Dendritic cell treated with granulocyte-macrophage colony-stimulating factor and Interleukin-4, amounts not matched to agents 40 ng/mL and 50 ng/mL, for 4 days (primary cell): Measurements from ENCODE around the gene COBLL1.

ENCODE experiments used
- H3K27ac Mint-ChIP-seq: one replicate; pipeline ENCODE4 v1.8.0; 2022; ENCODE audit warnings: mild to moderate bottlenecking, mixed read lengths
- H3K27me3 Mint-ChIP-seq: one replicate; pipeline ENCODE4 v1.8.0; 2022; ENCODE audit warnings: mild to moderate bottlenecking, mixed read lengths
- H3K36me3 Mint-ChIP-seq: one replicate; pipeline ENCODE4 v1.8.0; 2022; ENCODE audit warnings: low read depth, mixed read lengths
- H3K4me1 Mint-ChIP-seq: one replicate; pipeline ENCODE4 v1.8.0; 2022; ENCODE audit warnings: low read depth, mixed read lengths
- H3K4me3 Mint-ChIP-seq: one replicate; pipeline ENCODE4 v1.8.0; 2022; ENCODE audit warnings: mild to moderate bottlenecking, moderate library complexity, mixed read lengths
- H3K9me3 Mint-ChIP-seq: one replicate; pipeline ENCODE4 v1.8.0; 2022; ENCODE audit warnings: mixed read lengths
- intact Hi-C: fragments of 100-400 bp; cut with micrococcal nuclease; formaldehyde crosslinking; loops from one replicate; pipeline ENCODE4 v1.15.0; 2022

COBLL1 gene

DNA sequence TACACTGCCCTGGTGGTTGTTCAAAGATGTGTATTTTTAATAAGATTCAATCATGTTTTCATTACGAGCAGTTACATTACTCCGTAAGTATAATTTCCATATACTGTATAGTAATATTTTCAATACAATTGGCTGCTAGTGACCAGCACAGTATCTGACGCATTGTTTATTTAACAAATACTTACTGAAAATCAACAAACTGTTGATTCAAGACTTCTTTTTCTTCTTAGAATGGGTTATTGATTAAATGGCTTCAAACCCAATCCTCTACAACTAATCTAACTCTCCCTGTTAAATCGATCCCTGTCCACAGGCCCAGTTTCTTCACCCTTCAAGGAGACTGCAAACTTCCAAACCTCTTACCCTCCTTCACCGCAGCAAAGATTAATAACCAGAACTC, 18.5 kb downstream of the COBLL1 start:
- intact Hi-C loops, result no loop called here
- H3K27ac Mint-ChIP-seq, result no peak overlapping the region
- no peaks in the 10 kb centered on the region for H3K36me3 Mint-ChIP-seq
- H3K27me3 Mint-ChIP-seq, result no peaks in the 10 kb centered on the region
- no peaks in the 10 kb centered on the region for H3K9me3 Mint-ChIP-seq
- no peaks in the 10 kb centered on the region for H3K4me1 Mint-ChIP-seq
- no peak overlapping the region for H3K4me3 Mint-ChIP-seq

DNA sequence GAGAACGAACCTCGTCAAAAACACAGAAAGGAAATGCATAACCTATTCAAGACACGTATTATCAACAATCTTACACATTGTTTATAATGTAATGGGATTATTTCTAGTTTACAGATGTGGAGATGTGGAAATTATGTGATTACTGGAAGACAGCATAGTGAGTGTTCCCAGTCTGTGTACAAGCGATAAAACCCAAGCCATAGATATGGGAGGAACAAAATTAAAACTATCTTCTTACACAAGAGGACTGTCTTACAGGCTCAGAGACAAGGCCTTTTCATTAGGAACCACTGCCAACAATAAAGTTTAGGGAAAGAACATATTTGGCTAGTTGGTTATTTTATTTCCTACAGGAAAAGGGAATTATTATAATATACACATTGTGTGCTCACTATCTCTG, 20.3 kb downstream of the COBLL1 start:
- intact Hi-C loops, result no loop called here
- Mint-ChIP-seq H3K4me3 (no peak overlapping the region), H3K27ac (no peak overlapping the region), H3K4me1 (no peaks in the 10 kb centered on the region), H3K36me3 (no peaks in the 10 kb centered on the region), H3K9me3 (no peaks in the 10 kb centered on the region), H3K27me3 (no peaks in the 10 kb centered on the region)

DNA sequence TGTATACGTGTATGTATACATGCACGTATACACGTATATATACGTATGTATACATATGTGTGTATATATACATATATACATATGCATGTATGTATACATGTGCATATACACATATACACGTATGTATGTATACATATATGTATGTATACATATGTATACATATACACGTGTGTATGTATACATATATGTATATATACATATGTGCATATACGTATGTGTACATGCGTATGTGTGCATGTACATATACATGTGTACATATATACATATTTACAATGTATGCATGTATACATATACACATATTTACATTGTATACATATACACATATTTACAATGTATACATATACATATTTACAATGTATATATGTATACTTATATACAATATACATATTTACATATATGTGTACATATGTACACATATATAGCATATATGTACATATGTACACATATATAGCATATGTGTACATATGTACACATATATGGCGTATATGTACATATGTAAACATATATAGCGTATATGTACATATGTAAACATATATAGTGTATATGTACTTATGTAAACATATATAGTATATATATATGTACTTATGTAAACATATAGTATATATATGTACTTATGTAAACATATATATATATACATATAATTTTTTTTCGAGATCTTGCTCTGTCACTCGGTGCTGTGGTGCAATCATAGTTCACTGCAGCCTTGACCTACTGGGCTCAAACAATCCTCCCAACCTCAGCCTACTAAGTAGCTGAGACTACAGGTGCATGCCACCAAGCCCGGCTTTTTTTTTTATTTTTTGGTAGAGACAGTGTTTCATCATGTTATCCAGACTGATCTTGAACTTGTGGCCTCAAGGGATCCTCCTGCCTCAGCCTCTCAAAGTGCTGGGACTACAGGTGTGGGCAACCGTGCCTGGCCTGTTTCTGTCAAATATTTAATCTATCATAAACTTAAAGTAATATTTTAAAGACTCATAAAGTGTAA, 23.2 kb downstream of the COBLL1 start:
- Mint-ChIP-seq H3K4me3 (no peak overlapping the region), H3K27me3 (no peaks in the 10 kb centered on the region), H3K36me3 (no peaks in the 10 kb centered on the region), H3K27ac (no peak overlapping the region), H3K9me3 (no peaks in the 10 kb centered on the region), H3K4me1 (no peaks in the 10 kb centered on the region)
- intact Hi-C loops, result no loop called here

DNA sequence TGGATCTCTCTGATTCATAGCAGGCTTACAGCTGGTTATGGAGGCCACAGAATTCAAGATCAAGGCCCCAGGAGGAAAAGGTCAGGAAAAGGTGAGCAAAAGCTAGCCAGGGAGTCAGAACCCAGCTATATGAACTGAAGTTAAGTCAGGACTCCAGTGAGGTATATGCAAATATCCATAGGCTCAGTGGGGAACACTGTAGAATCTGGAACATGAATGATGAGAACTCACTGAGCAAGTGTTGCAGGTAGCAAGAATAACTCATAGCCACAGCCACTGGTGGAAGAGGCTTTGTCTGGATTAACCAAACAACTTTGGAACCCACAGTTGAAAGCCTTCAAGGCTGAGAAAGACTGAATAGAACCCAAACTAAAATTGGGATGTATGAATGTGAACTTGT, 24.7 kb downstream of the COBLL1 start:
- Mint-ChIP-seq H3K9me3 (no peaks in the 10 kb centered on the region), H3K4me1 (no peaks in the 10 kb centered on the region), H3K4me3 (no peak overlapping the region), H3K36me3 (no peaks in the 10 kb centered on the region), H3K27ac (no peak overlapping the region), H3K27me3 (no peaks in the 10 kb centered on the region)
- intact Hi-C loops, result no loop called here

DNA sequence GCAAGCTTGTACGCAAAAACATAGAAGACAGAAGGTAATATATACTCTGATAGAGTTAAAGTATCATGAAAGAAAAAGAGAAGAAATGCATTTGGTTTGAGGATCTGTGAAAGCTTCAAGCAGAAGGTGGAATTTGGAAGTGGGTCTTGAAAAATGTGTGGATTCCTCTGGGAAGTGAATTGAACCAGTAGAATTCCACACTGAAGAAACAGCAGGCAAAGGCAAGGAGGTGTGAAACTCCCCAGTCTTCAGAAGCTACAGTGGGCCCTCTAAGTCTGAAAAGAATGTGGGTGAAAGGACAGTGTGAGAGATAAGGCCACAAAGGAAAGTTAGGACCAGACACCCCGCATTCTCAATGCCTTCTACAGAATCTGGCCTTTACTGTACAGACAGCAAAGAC, 25.6 kb downstream of the COBLL1 start:
- no peaks in the 10 kb centered on the region for H3K4me1 Mint-ChIP-seq

DNA sequence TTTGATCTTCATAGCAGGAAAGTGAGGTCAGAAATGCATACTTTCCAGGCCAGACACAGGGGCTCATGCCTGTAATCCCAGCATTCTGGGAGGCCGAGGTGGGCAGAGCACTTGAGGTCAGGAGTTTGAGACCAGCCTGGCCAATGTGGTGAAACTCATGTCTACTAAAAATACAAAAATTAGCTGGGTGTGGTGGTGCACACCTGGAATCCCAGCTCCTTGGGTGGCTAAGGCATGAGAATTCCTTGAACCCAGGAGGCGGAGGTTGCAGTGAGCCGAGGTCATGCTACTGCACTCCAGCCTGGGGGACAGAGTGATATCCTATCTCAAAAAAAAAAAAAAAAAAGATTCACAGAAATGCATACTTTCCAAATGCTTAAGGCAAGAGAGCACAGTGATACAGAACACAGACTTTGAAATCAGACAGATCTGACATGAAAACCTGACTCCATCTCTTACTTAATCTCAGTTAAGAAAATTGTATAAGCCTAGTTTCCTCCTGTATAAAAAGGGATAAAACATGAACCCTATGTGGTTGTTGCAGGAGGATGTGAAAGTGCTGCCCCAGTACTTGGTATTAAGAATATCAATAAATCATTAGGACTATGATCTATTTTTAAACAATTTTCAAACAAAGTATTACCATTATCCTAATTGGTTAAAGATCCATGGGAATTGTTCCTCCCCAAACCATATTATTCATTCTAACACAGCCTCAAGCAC, 26.4 kb downstream of the COBLL1 start:
- H3K36me3 Mint-ChIP-seq, result no peaks in the 10 kb centered on the region
- H3K27me3 Mint-ChIP-seq, result no peaks in the 10 kb centered on the region
- no peaks in the 10 kb centered on the region for H3K9me3 Mint-ChIP-seq
- H3K4me3 Mint-ChIP-seq, result no peak overlapping the region
- H3K4me1 Mint-ChIP-seq, result no peaks in the 10 kb centered on the region
- no peak overlapping the region for H3K27ac Mint-ChIP-seq
- intact Hi-C loops, result no loop called here

More for the DNA sequence above, 25.6 kb downstream of the COBLL1 start:
- no peak overlapping the region for H3K27ac Mint-ChIP-seq
- H3K27me3 Mint-ChIP-seq, result no peaks in the 10 kb centered on the region
- no peaks in the 10 kb centered on the region for H3K36me3 Mint-ChIP-seq
- H3K4me3 Mint-ChIP-seq, result no peak overlapping the region
- H3K9me3 Mint-ChIP-seq, result no peaks in the 10 kb centered on the region
- intact Hi-C loops, result no loop called here

DNA sequence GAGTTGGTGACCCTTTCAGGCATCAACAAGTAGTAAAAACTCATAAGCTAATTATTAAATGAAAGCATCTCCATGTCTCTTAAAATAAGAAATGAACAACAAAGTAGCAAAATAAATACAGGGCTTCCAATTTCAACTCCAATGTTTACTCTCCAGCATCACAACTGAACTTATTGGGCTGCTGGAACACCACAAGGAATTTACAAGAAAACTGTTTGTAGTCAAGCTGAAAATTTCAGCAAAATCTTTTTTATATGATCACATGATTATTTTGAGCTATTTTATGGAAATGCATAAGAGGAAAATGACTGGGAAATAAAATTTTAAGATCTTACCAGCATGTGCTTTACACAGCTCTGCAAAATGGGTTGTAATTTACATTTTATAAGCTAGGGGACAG, 28.1 kb downstream of the COBLL1 start:
- intact Hi-C loops, result no loop called here
- H3K4me3 Mint-ChIP-seq, result no peak overlapping the region
- no peak overlapping the region for H3K27ac Mint-ChIP-seq
- H3K4me1 Mint-ChIP-seq, result no peaks in the 10 kb centered on the region
- no peaks in the 10 kb centered on the region for H3K36me3 Mint-ChIP-seq
- no peaks in the 10 kb centered on the region for H3K9me3 Mint-ChIP-seq
- H3K27me3 Mint-ChIP-seq, result no peaks in the 10 kb centered on the region

DNA sequence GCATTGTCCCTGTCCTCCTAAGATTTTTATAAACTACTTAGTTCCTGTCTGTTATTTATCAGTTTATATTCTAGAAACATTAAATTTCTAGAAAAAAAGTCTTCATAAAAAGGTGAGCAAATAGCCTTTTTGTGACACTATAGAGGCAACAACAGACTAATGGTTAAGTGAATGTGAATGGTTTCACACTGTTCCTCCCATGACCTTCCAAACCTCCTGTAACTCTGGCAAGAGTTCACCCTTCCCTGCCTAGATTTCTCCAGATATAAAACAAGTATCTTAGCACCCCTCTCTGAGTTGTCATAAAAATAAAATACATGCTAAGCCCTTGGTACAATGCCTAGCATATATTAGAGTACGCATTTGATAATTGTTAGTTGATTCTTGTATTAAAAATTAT, 29.2 kb downstream of the COBLL1 start:
- Mint-ChIP-seq H3K9me3 (no peaks in the 10 kb centered on the region), H3K36me3 (no peaks in the 10 kb centered on the region), H3K27ac (no peak overlapping the region), H3K4me3 (no peak overlapping the region), H3K4me1 (no peaks in the 10 kb centered on the region), H3K27me3 (no peaks in the 10 kb centered on the region)
- intact Hi-C loops, result no loop called here

DNA sequence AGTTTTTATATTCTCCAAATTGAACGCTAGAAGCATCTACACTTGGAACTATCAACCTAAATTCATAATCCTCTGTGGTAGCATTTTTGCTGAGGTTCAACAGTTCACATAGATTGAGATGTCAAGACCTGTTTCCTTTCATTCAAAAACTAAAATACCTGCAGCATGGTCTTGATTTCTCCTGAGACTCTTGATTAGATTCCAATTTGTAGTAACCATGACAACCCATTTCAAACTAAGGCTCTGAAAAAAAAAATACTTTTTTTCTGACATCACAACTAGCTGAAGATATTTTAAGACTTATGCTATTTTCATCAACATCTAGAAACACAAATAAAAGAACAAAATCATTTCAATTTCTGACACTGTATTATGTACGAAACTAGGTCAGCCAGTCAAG, 29.8 kb downstream of the COBLL1 start:
- Mint-ChIP-seq H3K4me1 (no peaks in the 10 kb centered on the region), H3K4me3 (no peak overlapping the region), H3K36me3 (no peaks in the 10 kb centered on the region), H3K27ac (no peak overlapping the region), H3K27me3 (no peaks in the 10 kb centered on the region), H3K9me3 (no peaks in the 10 kb centered on the region)
- intact Hi-C loops, result no loop called here

DNA sequence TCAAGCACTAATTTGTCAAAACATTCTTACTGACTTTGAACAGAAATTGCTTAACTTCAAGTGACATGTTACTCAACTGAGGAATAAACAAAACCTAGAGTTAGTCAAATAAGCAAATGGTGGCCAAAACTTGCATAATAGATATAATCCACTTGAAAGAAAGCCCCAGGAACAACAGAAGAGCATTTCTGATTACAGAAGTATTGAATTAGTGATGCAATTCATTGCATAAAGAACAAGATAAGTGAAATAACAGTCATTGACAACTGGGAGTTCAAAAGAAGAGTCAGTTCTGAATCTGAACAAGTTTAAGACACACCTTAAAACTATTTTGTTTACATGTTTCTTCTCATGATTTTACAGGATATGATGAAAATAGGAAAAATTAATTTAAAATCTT, 30.8 kb downstream of the COBLL1 start:
- Mint-ChIP-seq H3K4me3 (no peak overlapping the region), H3K36me3 (no peaks in the 10 kb centered on the region), H3K27ac (no peak overlapping the region), H3K9me3 (no peaks in the 10 kb centered on the region), H3K27me3 (no peaks in the 10 kb centered on the region), H3K4me1 (no peaks in the 10 kb centered on the region)
- intact Hi-C loops, result no loop called here

DNA sequence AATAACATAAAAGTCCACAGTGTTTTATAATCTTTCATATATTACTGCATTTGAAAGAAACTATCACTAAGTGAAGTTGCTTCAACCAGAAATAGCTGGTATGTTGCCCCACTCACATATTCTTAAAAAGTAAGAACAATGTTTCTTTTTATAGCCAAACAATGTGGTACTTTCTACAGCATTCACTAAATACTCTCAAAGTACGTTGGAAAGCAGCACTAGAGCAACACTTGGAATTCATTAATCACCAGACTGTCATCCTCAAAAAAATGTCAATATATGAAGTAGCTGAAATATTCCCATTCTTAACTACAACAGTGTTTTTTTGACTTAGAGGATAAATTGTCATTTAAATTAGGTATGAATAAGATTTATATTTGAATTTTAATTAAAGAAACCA, 32.8 kb downstream of the COBLL1 start:
- intact Hi-C loops, result no loop called here
- no peaks in the 10 kb centered on the region for H3K9me3 Mint-ChIP-seq
- H3K27me3 Mint-ChIP-seq, result no peaks in the 10 kb centered on the region
- no peak overlapping the region for H3K4me3 Mint-ChIP-seq
- no peaks in the 10 kb centered on the region for H3K36me3 Mint-ChIP-seq
- H3K27ac Mint-ChIP-seq, result no peak overlapping the region
- H3K4me1 Mint-ChIP-seq, result no peaks in the 10 kb centered on the region

DNA sequence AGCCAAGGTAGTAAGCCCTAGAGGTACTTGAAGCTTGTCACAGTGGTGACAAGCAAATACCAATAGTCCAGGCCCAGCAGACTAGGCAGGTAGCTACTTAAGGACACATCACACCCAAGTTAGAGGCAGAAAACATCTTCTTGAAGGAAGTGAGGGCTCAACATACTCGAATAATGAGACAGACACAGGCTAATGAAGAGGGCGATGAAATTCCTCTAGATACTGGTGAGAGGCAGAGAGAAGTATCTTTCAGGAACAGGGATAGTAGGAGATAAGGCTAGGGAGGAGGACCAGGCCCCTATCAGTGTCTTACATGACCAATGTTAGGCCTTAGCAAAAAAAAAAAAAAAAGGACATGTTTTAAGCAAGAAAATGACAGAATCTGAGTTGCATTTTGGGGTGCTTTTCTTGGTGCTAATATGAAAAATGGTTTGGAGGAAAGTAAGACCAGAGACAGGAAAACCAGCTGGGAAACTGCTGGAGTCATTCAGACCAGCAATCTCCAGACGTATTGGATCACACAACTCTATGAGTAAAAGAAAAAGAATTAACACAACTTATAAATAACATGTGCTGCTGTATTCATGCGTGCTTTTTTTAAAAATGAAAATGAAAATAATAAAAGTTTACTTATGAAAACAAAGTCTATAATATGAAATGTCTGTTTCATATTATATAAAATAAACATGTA, 37.7 kb downstream of the COBLL1 start:
- Mint-ChIP-seq H3K4me3 (no peak overlapping the region), H3K27ac (no peak overlapping the region), H3K36me3 (no peaks in the 10 kb centered on the region), H3K4me1 (no peaks in the 10 kb centered on the region), H3K9me3 (no peaks in the 10 kb centered on the region), H3K27me3 (no peaks in the 10 kb centered on the region)
- intact Hi-C loops, result no loop called here

DNA sequence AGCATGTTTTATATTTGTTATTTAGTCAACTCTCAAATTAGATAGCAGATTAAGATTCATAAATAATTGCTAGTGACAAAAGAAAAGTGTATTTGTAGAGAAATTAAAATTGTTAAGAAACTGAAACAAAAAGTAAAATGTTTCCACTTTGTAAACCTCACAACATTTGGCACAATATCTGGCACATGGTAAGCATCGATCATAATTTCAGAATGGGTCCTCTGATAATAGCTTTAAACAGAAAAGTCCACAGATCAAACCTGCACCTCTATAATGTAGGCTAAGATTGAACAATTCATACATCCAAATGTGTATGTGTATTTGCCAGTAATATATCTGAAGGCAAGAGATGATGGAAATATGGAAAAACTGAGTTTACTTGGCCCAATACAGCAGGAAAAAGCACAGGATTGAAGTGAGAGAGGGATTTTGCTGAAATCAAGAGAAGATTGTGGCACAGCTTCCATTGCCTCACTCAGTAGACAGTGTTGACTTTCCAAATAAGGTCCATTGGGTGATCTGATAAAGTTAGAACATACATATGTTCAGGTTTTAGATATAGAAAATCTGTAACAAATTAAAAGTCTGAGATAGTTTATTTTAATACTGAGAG, 39.4 kb downstream of the COBLL1 start:
- Mint-ChIP-seq H3K27me3 (no peaks in the 10 kb centered on the region), H3K27ac (no peak overlapping the region), H3K36me3 (no peaks in the 10 kb centered on the region), H3K9me3 (no peaks in the 10 kb centered on the region), H3K4me3 (no peak overlapping the region), H3K4me1 (peaks cover 5% of the 10 kb centered on the region)
- intact Hi-C loops, result no loop called here

DNA sequence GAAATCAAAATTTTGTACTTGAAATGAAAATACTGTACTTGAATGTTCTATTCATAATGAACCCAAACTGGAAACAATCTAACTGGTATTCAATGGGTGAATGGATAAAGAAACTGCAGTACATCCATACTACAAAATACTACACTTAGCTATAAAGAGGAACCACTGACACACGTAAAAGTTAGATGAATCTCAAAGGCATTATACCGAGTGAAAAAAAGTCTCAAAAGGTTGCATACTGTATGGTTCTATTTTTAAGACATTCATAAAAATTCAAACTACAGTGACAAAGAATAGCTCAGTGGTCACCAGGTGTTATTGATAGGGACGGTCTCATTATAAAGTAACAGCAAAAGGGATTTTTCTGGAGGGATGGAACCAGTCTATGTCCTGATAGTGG, 41.1 kb downstream of the COBLL1 start:
- Mint-ChIP-seq H3K27ac (no peak overlapping the region), H3K9me3 (no peaks in the 10 kb centered on the region), H3K27me3 (no peaks in the 10 kb centered on the region), H3K4me3 (no peak overlapping the region), H3K4me1 (peaks cover 5% of the 10 kb centered on the region), H3K36me3 (no peaks in the 10 kb centered on the region)
- intact Hi-C loops, result no loop called here
